Testis (tissue), 3 donors: ENCODE data around the gene GPATCH2L. TPM values are rescaled to one million over a fixed set of nuclear protein-coding genes. Genes with fewer than 3 reads are reported as not detected.

ENCODE experiments used
- DNase-seq: peaks from one replicate; pipeline ENCODE4 v3.0.0-alpha.2; 2019
- H3K27ac ChIP-seq, 2 donors: fragments of 200-600 bp; sonication (generic); one replicate each; pipeline ENCODE4 v1.5.1; 2019
- H3K27me3 ChIP-seq: fragments of 200-600 bp; sonication (generic); one replicate; pipeline ENCODE4 v1.5.1; 2019
- H3K36me3 ChIP-seq: fragments of 200-600 bp; sonication (generic); one replicate; pipeline ENCODE4 v1.5.1; 2017; ENCODE audit warnings: low read depth; ENCODE audit errors: missing control alignments
- H3K4me1 ChIP-seq: fragments of 200-600 bp; sonication (generic); one replicate; pipeline ENCODE4 v1.5.1; 2019
- H3K4me3 ChIP-seq, 2 donors: fragments of 200-600 bp; sonication (generic); one replicate each; pipeline ENCODE4 v1.5.1; 2017 to 2019
- H3K9me3 ChIP-seq: fragments of 200-600 bp; sonication (generic); one replicate; pipeline ENCODE4 v1.5.1; 2017
- POLR2A ChIP-seq: fragments of 450-650 bp; IDR thresholded peaks from one replicate; pipeline ENCODE4 v1.6.1; 2017; ENCODE audit warnings: antibody characterized with exemption, mild to moderate bottlenecking, moderate library complexity
- WGBS, 2 donors: methylation state at CpG; one replicate each; pipeline ENCODE4 v1.1.5; 2018; 5-methylcytosine and 5-hydroxymethylcytosine counted together
- intact Hi-C: fragments of 100-400 bp; cut with DNase I; formaldehyde crosslinking; loops from one replicate; pipeline ENCODE4 v1.15.1; 2023; ENCODE audit warnings: low total_unique reads
- polyA plus RNA-seq: library from polyadenylated mRNA; stranded (reverse); fragments of 350-450 nt; fragmentation: Illumina TruSeq; extraction: RNeasy Lipid Tissue Mini Kit (QIAGEN cat#74804); gene quantifications from one replicate; pipeline ENCODE4 v1.2.3, GENCODE V29; 2014; ENCODE audit warnings: low read depth, low replicate concordance; ENCODE audit not compliant: insufficient read depth
- total RNA-seq, 2 donors: library from RNA; depleted of rRNA; stranded (reverse); fragments of >200 nt; gene quantifications; one replicate each; pipeline ENCODE4 v1.2.3, GENCODE V29; 2016
- TF ChIP-seq, protein P1 (sequence below), 3 experiments: fragments of 450-650 bp in 2 of 3; fragments of 200-600 bp in 1 of 3; sonication (generic) in 1 of 3; IDR thresholded peaks; one replicate each; pipeline ENCODE4 v1.5.1; 2016 to 2019; ENCODE audit warnings: antibody characterized with exemption in 3 of 3, mild to moderate bottlenecking in 2 of 3, moderate library complexity in 1 of 3

Gene GPATCH2L
- total and polyA plus RNA-seq, 3 donors from 2014 or later: 39.9 to 87.2 (median 74.5) TPM

DNA sequence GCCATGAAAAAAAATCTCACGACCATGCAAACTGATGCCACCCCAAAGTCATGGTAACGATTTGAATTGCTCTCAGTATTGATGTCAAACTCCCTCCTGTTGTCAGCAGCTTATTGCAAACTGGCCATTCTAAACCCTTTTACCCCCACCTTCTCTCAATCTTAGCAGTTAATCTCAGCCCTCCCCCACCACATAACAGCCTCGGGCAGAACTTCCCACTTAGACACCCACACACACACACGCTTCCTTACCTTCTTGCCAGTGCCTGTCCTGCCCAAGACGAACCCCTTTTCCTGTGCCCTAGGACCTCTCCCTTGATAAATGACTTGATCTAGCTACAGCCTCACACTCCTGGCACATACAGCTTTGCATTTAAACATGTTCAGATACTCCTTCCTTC, 56.6 kb downstream of the GPATCH2L start:
- H3K9me3 ChIP-seq: no peaks in the 10 kb centered on the region
- no peaks in the 10 kb centered on the region for H3K36me3 ChIP-seq
- no peak overlapping the region for H3K27ac ChIP-seq
- WGBS, 2 donors: 41% methylated on average over 5 of the region's 5 CpGs
- intact Hi-C loops: no loop called here
- H3K4me3 ChIP-seq: no peak overlapping the region
- no peak for DNase-seq
- H3K4me1 ChIP-seq: no peaks in the 10 kb centered on the region
- no peaks in the 10 kb centered on the region for H3K27me3 ChIP-seq
- no peak for TF ChIP-seq POLR2A
- TF ChIP-seq, protein P1, sequence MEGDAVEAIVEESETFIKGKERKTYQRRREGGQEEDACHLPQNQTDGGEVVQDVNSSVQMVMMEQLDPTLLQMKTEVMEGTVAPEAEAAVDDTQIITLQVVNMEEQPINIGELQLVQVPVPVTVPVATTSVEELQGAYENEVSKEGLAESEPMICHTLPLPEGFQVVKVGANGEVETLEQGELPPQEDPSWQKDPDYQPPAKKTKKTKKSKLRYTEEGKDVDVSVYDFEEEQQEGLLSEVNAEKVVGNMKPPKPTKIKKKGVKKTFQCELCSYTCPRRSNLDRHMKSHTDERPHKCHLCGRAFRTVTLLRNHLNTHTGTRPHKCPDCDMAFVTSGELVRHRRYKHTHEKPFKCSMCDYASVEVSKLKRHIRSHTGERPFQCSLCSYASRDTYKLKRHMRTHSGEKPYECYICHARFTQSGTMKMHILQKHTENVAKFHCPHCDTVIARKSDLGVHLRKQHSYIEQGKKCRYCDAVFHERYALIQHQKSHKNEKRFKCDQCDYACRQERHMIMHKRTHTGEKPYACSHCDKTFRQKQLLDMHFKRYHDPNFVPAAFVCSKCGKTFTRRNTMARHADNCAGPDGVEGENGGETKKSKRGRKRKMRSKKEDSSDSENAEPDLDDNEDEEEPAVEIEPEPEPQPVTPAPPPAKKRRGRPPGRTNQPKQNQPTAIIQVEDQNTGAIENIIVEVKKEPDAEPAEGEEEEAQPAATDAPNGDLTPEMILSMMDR (IDR thresholded peaks at IDR 0.05): no peak

GRCh38 chr14:76212242-76212641, 60.5 kb downstream of the GPATCH2L start:
- WGBS, 2 donors: 84 to 89% methylated on average over 3 of the region's 3 CpGs
- intact Hi-C loops: no loop called here
- Histone ChIP-seq H3K4me1 (no peaks in the 10 kb centered on the region), H3K9me3 (no peaks in the 10 kb centered on the region), H3K27ac (no peak overlapping the region), H3K36me3 (no peaks in the 10 kb centered on the region), H3K4me3 (no peak overlapping the region), H3K27me3 (no peaks in the 10 kb centered on the region)
- TF ChIP-seq, protein P1 (IDR thresholded peaks at IDR 0.05): no peak
- TF ChIP-seq POLR2A: no peak
- no peak for DNase-seq

GRCh38 chr14:76217179-76217578, 65.5 kb downstream of the GPATCH2L start:
- no peak overlapping the region for H3K4me3 ChIP-seq
- no peaks in the 10 kb centered on the region for H3K27me3 ChIP-seq
- no peaks in the 10 kb centered on the region for H3K36me3 ChIP-seq
- 89 to 95% methylated on average over 3 of the region's 3 CpGs for WGBS, 2 donors
- H3K4me1 ChIP-seq: no peaks in the 10 kb centered on the region
- DNase-seq: no peak
- no peaks in the 10 kb centered on the region for H3K9me3 ChIP-seq
- no peak overlapping the region for H3K27ac ChIP-seq
- intact Hi-C loops: no loop called here
- TF ChIP-seq, protein P1 (IDR thresholded peaks at IDR 0.05): no peak
- TF ChIP-seq POLR2A: no peak

- Histone ChIP-seq H3K36me3 (no peaks in the 10 kb centered on the region), H3K4me1 (no peaks in the 10 kb centered on the region), H3K27me3 (no peaks in the 10 kb centered on the region), H3K4me3 (no peak overlapping the region), H3K27ac (no peak overlapping the region), H3K9me3 (no peaks in the 10 kb centered on the region)
- no peak for DNase-seq
- TF ChIP-seq, protein P1 (IDR thresholded peaks at IDR 0.05): no peak
- no peak for TF ChIP-seq POLR2A
- WGBS, 2 donors: 76 to 87% methylated on average over 2 of the region's 2 CpGs
- intact Hi-C loops: no loop called here
These were observed 66.9 kb downstream of the GPATCH2L start for GRCh38 chr14:76218662-76219061.

- TF ChIP-seq POLR2A: no peak
- TF ChIP-seq, protein P1 (IDR thresholded peaks at IDR 0.05): no peak
- intact Hi-C loops: no loop called here
- Histone ChIP-seq H3K27ac (no peak overlapping the region), H3K4me1 (no peaks in the 10 kb centered on the region), H3K4me3 (no peak overlapping the region), H3K36me3 (no peaks in the 10 kb centered on the region), H3K27me3 (no peaks in the 10 kb centered on the region), H3K9me3 (no peaks in the 10 kb centered on the region)
- 51 to 76% methylated on average over 3 of the region's 3 CpGs for WGBS, 2 donors
- no peak for DNase-seq
These were observed 68.2 kb downstream of the GPATCH2L start for GRCh38 chr14:76219873-76220272.
